22Rv1 (cell line): ENCODE measurements around the gene RUSF1.

Experiments used
- ZFX ChIP-seq: fragments of 450-650 bp; IDR thresholded peaks from 2 replicates; pipeline ENCODE4 v1.6.1; 2017; ENCODE audit warnings: antibody characterized with exemption, borderline replicate concordance
- TF ChIP-seq, protein P1 (sequence below): fragments of 450-650 bp; IDR thresholded peaks from 2 replicates; pipeline ENCODE4 v1.5.1; 2017; ENCODE audit warnings: mild to moderate bottlenecking

DNA sequence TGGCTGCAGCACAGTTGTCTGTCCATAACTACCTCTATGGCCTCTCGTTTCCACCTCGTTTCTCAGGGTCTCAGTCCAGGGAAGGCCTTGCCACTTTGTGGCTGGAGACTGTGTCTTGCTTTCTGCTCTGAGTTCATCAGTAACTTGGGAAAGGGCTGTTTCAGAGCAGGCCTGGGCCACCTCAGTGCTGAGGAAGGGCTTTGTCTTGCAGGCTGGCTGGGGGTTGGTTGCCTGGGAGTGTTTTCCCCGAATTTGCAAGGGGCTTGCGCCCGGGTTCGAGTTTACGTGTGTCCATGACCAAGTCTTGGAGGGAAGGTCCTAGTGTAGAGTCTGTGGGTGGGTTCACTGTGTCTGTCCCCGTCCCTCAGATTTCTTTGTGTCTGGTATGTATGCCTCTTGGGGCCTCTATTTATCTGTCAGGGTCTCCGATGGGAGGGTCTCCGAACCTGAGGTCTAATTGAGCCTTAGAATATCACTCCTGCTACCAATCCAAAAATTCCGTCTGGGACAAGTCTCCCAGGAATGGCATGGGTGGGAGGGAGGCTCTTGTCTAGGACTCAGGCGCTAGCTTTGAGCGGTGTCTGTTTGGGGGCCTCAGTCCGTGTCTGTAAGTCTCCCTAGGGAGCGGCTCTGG, 36.8 kb downstream of the RUSF1 start:
- TF ChIP-seq, protein P1, sequence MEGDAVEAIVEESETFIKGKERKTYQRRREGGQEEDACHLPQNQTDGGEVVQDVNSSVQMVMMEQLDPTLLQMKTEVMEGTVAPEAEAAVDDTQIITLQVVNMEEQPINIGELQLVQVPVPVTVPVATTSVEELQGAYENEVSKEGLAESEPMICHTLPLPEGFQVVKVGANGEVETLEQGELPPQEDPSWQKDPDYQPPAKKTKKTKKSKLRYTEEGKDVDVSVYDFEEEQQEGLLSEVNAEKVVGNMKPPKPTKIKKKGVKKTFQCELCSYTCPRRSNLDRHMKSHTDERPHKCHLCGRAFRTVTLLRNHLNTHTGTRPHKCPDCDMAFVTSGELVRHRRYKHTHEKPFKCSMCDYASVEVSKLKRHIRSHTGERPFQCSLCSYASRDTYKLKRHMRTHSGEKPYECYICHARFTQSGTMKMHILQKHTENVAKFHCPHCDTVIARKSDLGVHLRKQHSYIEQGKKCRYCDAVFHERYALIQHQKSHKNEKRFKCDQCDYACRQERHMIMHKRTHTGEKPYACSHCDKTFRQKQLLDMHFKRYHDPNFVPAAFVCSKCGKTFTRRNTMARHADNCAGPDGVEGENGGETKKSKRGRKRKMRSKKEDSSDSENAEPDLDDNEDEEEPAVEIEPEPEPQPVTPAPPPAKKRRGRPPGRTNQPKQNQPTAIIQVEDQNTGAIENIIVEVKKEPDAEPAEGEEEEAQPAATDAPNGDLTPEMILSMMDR, result no peak
- no peak for TF ChIP-seq ZFX
